Measurements from ENCODE around the gene TEX44.
"Not testable (repeated sequence)": the region's sequence is repeated elsewhere in the genome, so short reads cannot be mapped to it uniquely, and the experiment has no call there.

TEX44 gene

DNA sequence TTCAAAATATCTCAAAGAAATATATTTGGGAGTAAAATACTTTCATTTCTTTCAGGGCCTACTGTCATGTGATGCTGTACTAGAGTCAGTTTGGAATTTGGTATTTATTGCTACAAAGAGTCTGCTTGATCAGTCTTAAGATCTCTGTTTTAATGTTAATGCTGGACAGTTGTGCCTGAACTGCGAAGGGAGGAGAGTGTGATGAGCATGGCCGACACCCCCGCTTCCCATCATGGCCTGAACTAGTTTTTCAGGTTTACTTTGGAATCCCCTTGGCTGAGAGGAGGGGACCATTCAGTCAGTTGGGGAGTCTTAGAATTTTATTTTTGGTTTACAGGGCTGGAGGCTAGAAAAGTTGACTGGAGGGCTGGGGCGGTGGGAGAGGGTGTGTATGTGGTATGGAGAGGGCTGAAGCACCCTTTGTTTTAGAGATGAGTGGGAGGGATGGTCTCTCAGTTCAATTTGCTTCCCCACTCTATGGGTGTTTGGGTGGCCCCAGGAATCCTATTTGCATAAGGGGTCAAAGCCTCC, 20.9 kb upstream of the TEX44 start:
- DNase-seq (ENCODE audit: low read depth), result no peak

DNA sequence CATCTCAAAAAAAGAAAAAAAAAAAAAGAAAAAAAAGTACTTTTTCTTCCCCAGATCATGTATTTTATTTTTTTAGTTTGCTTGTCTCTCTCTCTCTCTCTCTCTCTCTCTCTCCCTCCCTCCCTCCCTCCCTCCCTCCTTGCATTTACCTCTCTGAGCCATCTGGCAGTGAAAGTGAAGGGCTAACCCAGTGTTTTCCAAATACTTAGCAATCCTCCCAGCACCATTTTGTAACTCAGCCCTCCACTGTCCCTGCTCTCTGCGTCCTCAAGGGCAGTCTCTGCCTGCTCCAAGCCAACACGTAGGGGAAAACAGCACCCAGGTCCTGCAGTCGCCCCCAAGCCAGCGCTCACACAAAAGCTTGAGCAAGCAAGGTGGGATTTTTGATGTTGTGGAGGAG, 19.6 kb upstream of the TEX44 start:
- no peak for DNase-seq (ENCODE audit: low read depth)

DNA sequence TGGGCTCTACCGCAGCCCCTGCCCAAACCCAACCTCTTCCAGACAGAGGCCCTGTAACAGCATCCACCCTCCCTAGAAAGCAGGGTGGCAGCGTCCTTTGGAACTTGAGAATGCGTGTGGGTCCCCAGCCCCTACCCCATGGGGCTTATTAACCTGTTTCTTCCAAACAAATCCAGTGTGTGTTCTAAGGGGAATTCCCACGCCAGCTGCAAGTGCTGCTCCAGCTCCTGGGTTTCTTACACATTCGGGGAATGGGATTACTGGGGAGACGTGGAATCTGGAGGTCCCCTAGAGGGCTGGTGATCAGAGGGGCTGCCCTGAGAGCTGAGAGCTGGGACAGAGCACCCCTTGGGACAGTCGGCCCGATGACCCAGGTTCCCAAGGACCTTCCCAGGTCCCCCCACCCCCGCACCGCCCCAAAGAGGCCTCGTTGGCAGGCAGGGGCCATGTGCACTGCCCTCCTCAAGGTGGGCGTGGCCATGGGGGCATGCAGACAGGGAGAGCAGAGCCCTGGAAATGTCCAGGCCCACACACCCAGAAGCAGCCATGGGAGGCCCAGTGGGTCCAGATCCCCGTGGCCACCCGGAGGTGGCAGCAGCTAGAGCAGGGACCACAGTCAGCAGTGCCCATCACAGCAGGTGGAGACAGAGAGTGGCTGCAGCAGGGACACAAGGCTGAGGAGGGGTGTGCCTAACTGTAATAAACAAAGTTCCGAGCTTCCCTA, 18.8 kb upstream of the TEX44 start:
- no peak for DNase-seq (ENCODE audit: low read depth)

DNA sequence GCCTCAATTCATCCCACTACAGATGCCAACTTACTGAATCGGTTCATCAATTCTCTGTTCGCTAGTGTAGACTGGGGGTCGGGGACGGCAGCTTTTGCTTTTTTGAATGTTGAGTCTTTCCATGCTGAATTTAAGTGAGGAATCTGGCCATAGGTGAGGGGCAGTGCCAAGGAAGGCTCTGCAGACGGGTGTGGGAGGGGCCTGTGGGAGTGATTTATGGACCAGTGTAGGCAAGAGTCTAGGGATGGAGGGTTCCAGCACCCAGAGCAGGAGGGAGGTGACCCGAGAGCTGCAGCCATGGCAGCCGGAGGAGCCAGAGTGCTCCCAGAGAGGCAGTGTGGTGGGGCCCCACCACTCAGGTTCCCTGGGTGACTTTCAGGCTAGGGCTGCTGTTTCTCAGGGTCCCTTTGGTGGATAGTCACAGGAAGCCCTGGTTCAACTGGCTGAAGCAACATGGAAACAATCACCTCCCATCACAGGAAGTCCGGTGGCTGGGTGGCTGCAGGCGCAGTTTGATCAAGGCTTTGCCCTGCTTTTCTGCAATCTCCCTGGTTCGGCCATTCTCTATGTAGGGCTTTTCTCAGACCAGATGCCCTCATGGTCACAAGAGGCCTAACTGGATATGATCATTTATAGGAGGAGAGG, 16.9 kb upstream of the TEX44 start:
- DNase-seq (ENCODE audit: low read depth), result no peak

DNA sequence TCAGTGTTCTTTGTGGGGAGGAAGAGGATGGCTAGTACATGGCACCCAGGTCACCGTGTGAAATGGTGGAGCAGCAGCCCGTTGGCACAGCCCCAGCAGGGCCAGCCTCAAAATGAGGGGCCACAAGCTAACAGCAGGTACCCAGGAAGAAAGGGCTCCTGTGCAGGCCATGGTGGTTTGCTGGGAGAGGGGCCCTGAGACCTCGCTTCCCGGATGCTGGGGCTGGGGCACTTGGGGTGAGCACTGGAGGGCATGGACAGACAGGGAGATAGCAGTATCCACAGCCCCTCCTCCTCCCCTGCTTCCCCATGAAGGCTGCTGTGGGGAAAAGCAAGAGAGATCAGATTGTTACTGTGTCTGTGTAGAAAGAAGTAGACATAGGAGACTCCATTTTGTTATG, 16.2 kb upstream of the TEX44 start:
- no peak for DNase-seq (ENCODE audit: low read depth)

DNA sequence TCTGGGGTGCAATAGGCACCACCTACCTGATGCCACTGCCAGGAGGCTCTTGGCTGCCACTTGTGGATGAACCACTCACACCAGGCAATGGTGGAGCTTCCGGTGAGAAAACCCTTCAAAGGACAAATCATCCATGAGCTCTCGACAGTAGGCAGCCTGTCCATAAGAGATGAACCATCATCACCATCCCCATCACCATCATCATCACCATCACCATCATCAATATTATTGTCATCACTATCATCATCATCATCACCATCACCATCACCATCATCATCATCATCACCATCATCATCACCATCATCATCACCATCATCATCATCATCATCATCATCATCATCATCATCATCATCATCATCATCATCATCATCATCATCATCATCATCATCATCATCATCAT, 14.0 kb upstream of the TEX44 start:
- not testable (repeated sequence) for DNase-seq (ENCODE audit: low read depth)

DNA sequence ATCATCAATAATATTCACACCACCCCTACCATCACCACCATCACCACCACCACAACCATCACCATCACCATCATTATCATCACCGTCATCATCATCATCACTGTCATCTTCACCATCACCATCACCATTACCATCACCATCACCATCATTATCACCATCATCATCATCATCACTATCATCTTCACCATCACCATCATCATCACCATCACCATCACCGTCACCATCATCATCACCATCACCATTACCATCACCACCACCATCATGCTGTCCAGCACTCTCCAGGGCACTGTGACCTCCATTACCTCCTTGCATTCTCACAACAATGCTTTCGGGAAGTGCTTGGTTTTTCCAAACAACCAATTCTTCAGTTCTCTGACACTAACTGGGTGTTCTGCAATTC, 13.1 kb upstream of the TEX44 start:
- DNase-seq (ENCODE audit: low read depth), result no peak

DNA sequence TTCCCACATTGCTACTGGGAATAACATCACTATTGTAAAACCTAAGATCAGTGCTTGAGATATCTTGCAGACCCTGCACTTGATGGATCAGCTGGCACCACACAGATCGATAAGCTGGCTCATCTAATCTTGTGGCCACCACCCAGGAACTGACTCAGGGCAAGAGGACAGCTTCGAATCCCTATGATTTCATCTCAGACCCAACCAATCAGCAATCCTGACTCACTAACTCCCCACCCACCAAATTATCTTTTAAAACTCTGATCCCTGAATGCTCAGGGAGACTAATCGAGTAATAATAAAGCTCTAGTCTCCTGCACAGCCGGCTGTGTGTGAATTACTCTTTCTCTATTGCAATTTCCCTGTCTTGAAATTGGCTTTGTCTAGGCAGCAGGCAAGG, 11.3 kb upstream of the TEX44 start:
- DNase-seq (ENCODE audit: low read depth), result no peak

DNA sequence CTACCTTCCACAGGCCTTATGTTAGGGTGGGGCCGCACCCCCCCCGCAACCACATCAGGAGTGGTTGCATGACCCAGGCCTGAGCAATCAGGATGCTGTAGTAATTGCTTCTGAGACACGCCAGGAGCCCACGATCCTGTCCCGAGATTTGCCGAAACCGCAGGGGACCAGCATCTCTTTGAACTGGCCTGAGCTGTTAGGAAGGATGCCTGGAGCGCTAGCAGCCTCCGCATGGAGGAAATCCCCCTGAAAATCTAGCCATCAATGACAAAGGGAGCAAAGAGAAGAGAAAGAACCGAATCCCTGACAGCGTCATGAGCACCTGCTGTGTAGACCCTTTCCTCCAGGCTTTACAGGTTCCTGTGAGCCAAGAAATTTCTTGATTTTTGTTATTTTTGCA, 8.7 kb upstream of the TEX44 start:
- DNase-seq (ENCODE audit: low read depth), result no peak

DNA sequence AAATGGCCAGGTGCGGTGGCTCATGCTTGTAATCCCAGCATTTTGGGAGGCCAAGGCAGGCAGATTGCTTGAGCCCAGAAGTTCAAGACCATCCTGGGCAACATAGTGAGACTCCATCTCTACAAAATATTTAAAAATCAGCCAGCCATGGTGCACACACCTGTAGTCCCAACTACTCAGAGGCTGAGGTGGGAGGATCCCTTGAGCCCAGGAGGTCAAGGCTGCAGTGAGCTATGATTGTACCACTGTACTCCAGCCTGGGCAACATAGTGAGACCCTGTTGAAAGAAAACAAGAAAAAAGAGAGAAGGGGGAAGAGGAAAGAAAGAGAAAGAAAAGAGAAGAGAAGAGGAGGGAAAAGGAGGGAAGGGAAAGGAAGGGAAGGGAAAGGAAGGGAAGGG, 4.9 kb upstream of the TEX44 start:
- DNase-seq (ENCODE audit: low read depth), result not testable (repeated sequence)

DNA sequence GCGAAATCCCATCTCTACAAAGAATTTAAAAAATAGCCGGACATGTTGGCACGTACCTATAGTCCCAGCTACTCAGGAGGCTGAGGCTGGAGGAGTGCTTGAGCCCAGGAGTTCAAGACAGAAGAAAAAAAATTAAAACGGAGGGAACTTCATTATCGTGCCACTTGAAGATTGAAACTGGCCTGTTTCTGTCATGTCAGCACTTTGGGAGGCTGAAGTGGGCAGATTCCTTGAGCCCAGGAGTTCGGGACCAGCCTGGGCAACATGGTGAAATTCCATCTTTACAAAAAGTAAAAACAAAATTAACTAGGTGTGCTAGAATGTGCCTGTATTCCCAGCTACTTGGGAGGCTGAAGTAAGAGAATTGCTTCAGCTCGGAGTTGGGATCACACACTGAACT, 3.0 kb upstream of the TEX44 start:
- no peak for DNase-seq (ENCODE audit: low read depth)

DNA sequence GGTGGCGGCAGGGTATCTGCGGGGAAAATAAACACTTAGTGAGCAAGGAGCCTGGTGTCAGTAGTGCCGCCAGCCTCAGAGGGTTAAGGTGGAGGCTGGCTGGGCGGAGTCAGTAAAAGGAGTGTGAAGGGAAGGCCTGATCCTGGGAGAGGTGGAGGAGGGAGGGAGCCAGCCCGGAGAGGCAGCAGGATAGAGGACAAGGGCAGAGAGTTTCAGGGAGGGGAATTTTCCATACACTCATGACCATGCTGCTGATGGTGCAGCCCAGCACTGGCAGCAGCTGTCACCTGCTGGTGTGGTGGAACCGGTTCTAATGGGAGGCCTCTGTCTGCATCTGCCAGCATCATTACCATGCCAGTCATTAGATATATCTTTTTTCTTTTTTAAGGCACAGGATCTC, 2.0 kb upstream of the TEX44 start:
- DNase-seq (ENCODE audit: low read depth), result no peak

DNA sequence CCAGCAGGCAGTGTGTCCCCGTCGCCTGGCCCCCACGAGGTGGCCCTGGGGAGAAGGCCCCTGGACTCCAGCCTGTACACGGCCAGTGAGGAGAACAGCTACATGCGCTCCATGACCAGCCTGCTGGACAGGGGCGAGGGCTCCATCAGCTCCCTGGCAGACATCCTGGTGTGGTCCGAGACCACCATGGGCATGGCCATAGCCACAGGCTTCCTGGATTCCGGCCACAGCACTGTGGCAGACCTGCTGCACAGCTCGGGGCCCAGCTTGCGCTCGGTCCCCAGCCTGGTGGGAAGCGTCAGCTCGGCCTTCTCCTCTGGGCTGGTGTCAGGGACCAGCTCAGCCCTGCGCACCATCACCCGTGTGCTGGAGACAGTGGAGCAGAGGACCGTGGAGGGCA, 1.0 kb downstream of the TEX44 start:
- no peak for DNase-seq (ENCODE audit: low read depth)

DNA sequence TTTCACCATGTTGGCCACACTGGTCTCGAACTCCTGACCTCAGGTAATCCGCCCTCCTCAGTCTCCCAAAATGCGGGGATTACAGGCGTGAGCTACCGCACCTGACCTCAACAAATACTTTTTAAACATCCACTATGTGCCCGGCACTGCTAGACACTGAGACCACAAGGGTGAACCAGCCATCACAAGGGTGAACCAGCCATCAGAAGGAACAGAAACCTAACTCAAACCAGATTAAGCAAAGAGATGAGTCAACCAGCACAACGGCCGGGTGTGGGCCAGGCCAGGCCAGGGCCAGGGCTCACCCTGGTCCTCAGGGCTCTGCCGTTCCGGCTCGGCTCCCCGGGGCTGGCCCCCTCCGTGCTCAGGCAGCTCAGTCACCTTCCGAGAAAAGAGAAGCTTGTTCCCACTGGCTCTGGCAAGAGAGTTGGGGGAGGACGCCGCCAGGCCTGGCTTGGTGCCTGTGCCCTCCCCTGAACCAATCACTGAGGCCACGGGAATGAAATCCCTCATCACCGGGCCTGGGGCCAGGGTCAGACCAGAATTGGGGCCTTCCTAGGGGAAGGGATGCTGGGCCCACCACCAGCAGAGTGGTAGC, 4.4 kb downstream of the TEX44 start:
- no peak for DNase-seq (ENCODE audit: low read depth)

DNA sequence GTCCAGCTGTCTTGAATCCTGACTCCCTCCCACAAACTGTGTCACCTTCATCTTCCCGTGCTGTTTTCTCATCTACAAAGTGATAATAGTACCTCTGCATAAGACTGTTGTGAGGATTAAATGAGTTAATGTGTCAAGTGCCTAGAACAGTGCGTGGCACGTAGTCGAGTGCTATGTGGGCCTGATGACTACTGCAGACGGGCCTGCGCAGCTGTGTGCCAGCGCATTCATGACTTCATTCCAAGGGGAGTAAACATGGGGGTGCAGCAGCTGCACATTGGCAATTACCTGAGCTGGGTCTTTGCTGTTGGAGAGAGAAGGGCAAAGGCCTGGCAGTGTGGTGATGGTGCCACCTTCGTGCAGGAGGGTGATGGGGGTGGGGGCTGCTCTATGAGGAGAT, 5.0 kb downstream of the TEX44 start:
- DNase-seq (ENCODE audit: low read depth), result no peak

DNA sequence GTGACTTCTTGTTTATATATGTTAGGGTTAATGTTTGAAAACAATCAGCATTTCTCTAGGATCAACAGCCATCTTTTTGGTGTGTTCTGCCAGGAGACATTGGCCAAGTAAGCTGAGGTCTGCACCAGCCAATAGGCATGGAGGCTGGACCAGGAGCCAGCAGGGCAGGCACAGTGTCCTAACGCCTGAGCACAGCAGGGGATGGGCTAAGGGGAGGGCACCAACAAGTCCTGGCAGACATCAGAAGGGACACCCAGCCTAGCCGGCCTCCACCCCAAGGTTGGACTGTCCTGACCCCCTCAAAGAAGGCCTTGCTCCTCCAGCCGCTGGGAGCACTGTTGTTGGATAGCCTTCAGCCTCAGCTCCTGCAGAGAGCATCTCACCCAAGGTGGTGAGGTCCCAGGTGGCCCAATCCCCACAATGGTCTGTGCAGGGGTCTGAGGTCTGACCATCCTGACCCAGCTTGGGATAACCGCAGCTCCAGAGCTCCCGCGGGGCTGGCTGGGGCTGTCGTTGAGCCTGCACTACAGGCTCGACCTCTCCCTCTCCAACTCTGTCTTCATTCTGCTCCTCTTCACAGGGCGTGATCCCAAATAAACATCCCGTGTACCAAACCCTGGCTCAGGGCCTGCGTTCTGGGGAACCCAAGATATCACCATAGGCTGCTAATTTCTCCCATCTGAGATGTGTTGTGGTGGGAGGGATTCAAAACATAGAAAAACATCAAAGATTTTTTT, 8.1 kb downstream of the TEX44 start:
- no peak for DNase-seq (ENCODE audit: low read depth)

DNA sequence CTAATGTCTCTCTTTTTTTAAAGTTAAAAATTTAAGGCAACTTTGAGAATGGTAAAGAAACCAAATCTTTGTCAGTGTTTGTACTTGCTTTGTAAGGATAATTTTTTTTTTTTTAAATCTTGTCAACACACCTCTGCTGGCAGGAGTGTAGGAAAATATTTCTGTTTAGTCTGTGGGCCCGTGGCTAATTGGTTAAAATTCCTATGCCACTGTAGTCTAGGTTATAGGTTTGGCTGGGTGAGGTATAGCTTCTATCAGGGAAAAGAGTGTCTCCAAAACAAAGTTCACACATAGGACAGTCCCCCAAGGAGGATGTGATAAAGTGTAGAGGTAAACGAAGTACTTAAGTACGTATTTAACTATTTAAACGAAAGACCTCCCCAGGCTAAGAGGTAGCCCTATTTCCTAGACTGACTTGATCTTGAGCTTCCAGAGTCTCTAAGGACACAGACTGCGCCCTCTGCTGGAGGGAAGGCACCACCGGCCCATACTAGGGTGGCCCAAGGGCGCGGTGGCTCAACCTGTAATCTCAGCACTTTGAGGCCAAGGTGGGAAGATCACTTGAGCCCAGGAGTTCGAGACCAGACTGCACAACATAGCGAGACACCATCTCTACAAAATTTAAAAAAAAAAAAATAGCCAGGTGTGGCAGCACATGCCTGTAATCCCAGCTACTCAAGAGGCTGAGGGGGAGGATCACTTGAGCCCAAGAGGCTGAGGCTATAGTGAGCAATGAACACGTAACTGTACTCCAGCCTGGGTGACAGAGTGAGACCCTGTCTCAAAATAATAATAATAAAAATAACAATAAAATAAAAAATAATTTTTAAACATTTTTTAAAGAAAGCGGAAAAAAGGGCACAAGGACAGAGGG, 8.9 kb downstream of the TEX44 start:
- DNase-seq (ENCODE audit: low read depth), result peak; percentile 69

DNA sequence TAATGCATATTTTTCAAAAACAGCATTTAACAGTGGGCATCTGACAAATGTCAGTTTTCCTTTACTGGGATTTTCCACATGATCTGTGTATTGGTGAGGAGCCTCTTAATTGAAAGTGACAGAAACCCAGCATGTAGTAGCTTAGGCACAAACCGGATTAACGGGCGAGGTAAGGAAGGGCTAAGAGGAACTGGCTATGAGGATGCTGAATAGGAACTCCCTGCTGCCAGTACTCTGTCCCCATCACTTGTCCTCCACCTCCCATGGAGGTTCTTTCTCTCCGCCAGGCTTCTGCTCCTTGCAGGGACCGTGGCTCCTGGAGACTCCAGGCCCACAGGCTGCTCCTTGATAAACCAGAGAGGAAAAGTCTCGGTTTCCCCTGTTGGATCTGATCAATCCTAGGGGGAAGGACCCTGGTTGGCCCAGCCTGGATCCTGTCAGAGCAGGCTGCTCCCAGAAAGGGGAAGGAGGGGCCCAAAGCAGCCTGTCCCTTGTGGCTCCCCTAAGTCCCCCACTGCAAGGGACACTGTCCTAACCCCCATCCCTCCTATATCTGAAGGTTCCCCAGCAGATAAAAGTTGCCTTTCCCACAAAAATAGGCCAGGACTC, 10.3 kb downstream of the TEX44 start:
- no peak for DNase-seq (ENCODE audit: low read depth)

DNA sequence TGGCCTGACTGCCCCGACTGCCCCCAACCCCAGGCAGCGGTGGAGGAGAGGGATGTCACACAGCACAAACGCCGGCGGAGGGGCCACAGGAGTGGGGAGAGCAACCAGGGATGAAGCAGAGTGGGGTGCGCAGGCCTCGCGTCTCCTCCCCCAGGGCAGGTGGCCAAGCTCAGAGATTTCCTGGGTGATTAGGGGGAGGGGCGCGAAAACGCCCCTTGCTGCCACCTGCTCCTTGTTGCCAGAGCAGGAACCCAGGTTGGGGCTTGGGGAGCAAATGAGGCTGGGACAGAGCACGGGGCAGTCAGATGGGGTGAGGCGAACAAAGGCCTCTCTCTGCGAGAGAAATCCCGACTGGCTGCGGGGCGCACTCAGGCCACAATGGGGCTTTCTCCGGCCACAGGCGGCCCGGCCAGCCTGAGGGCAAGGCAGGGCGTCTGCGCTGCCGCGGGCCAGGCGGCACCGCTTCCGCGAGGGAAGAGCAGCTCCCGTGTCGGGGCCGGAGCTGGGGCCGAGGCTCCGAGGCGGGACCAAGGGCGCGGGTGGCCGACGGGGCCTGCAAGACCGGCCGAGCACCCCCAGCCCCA, 11.5 kb downstream of the TEX44 start:
- no peak for DNase-seq (ENCODE audit: low read depth)

DNA sequence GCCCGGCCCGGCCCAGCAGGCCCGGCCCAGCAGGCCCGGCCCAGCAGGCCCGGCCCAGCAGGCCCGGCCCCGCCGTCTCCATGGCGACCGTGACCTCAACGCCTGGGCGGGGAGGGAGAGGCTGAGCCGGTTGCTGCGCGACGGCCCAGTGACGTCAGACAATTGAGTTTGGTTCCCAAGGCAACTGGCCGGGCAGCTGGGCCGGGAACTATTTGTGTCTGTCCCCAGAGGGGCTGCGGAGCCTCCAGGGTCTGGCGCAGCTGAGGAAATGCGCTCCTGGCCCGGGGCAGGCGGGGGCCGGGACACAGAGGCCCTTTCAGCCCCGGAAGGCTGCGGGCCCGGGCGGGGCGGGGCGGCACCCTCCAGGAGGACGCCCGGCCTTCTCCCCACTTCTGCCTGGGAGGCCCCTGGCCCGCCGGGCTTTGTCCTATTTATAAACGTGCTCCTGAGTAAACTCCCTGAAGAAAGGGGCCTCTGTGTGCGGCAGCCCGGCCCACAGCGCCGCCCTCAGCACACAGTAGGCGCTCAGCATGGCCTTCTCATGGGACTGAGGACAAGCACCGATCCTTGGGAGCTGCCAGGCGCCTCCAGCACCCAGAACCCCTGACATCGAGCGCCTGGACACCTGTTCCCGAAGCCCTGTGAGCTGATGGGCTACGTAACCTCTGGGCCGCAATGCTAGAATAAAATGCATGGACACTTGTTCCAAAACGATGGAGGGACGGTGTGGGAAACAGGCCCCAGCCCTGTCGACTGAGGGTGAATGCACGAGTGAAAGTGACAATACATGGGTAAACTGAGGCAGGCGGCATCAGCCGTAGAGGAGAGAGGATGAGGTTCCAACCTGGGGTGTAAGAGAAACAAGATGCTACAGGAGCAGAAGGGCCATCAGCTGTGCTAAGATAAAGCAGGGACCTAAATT, 12.3 kb downstream of the TEX44 start:
- peak; percentile 96 for DNase-seq (ENCODE audit: low read depth)
